Measurements from ENCODE around the gene SMAD7.

The SMAD7 gene

GRCh38 chr18:48938827-48939204 is 11.9 kb downstream of the SMAD7 start:
- Histone ChIP-seq H2BK120ac (ENCODE audit: low read depth, low read length) (no peak overlapping the region), H3K4ac (ENCODE audit: low read depth, low read length) (no peak overlapping the region), H3K9ac (ENCODE audit: low read length) (no peak overlapping the region), H3K4me3 (ENCODE audit: low read length) (no peak overlapping the region), H3K56ac (ENCODE audit: low read length) (no peak overlapping the region), H3K36me3 (ENCODE audit: control insufficient read depth, insufficient read depth, low read length) (peaks cover 14% of the 10 kb centered on the region), H3K4me2 (ENCODE audit: low read length) (no peak overlapping the region), H3K4me1 (ENCODE audit: control insufficient read depth, low read depth, low read length) (peaks cover 55% of the 10 kb centered on the region), H4K5ac (ENCODE audit: low read length) (no peak overlapping the region), H3K18ac (ENCODE audit: low read length) (no peak overlapping the region), H2AK5ac (ENCODE audit: low read length) (no peak overlapping the region), H3K27me3 (ENCODE audit: insufficient read depth, low read length, poor library complexity) (no peaks in the 10 kb centered on the region), H3K79me2 (ENCODE audit: control insufficient read depth, insufficient read depth, low read length) (peaks cover 100% of the 10 kb centered on the region), H2BK15ac (replicated peaks; ENCODE audit: low read depth) (no peak overlapping the region), H3K27ac (ENCODE audit: low read depth, low read length) (no peak overlapping the region), H3K79me1 (ENCODE audit: low read length) (no peaks in the 10 kb centered on the region), H3K23ac (ENCODE audit: low read length) (no peak overlapping the region), H2BK5ac (ENCODE audit: low read length) (no peak overlapping the region), H4K8ac (ENCODE audit: low read depth, low read length) (no peak overlapping the region)
- no CpG with 5 or more reads among the region's 9 CpGs for WGBS (ENCODE audit: extremely low coverage, insufficient coverage, low lambda C conversion rate)
- DNase-seq: no peak

GRCh38 chr18:48937869-48938750 is 12.7 kb downstream of the SMAD7 start:
- H3K4me1 ChIP-seq (ENCODE audit: control insufficient read depth, low read depth, low read length): peaks cover 55% of the 10 kb centered on the region
- WGBS (ENCODE audit: extremely low coverage, insufficient coverage, low lambda C conversion rate): no CpG with 5 or more reads among the region's 6 CpGs
- no peak overlapping the region for H3K4me3 ChIP-seq (ENCODE audit: low read length)

GRCh38 chr18:48935433-48935774 is 15.4 kb downstream of the SMAD7 start:
- Histone ChIP-seq H3K79me2 (ENCODE audit: control insufficient read depth, insufficient read depth, low read length) (peaks cover 100% of the 10 kb centered on the region), H2BK5ac (ENCODE audit: low read length) (no peak overlapping the region), H3K27ac (ENCODE audit: low read depth, low read length) (no peak overlapping the region), H3K36me3 (ENCODE audit: control insufficient read depth, insufficient read depth, low read length) (peaks cover 2% of the 10 kb centered on the region), H3K79me1 (ENCODE audit: low read length) (peaks cover 1% of the 10 kb centered on the region), H3K23ac (ENCODE audit: low read length) (no peak overlapping the region), H3K18ac (ENCODE audit: low read length) (no peak overlapping the region), H3K4me2 (ENCODE audit: low read length) (no peak overlapping the region), H3K4ac (ENCODE audit: low read depth, low read length) (no peak overlapping the region), H2BK120ac (ENCODE audit: low read depth, low read length) (no peak overlapping the region), H3K4me3 (ENCODE audit: low read length) (no peak overlapping the region), H3K9ac (ENCODE audit: low read length) (peak overlapping the region; percentile 39), H3K27me3 (ENCODE audit: insufficient read depth, low read length, poor library complexity) (no peaks in the 10 kb centered on the region), H2BK15ac (replicated peaks; ENCODE audit: low read depth) (no peak overlapping the region), H4K8ac (ENCODE audit: low read depth, low read length) (no peak overlapping the region), H2AK5ac (ENCODE audit: low read length) (no peak overlapping the region), H4K5ac (ENCODE audit: low read length) (no peak overlapping the region), H3K4me1 (ENCODE audit: control insufficient read depth, low read depth, low read length) (peaks cover 56% of the 10 kb centered on the region), H3K56ac (ENCODE audit: low read length) (peak overlapping the region; percentile 50)
- no peak for DNase-seq
- no CpG with 5 or more reads among the region's 9 CpGs for WGBS (ENCODE audit: extremely low coverage, insufficient coverage, low lambda C conversion rate)

More at GRCh38 chr18:48937869-48938750, 12.7 kb downstream of the SMAD7 start:
- no peak overlapping the region for H3K9ac ChIP-seq (ENCODE audit: low read length)
- H2AK5ac ChIP-seq (ENCODE audit: low read length): no peak overlapping the region
- peaks cover 11% of the 10 kb centered on the region for H3K36me3 ChIP-seq (ENCODE audit: control insufficient read depth, insufficient read depth, low read length)
- no peak overlapping the region for H3K18ac ChIP-seq (ENCODE audit: low read length)
- H4K8ac ChIP-seq (ENCODE audit: low read depth, low read length): no peak overlapping the region
- no peak overlapping the region for H3K56ac ChIP-seq (ENCODE audit: low read length)
- H3K23ac ChIP-seq (ENCODE audit: low read length): no peak overlapping the region
- no peak for DNase-seq
- no peaks in the 10 kb centered on the region for H3K27me3 ChIP-seq (ENCODE audit: insufficient read depth, low read length, poor library complexity)
- no peak overlapping the region for H3K4ac ChIP-seq (ENCODE audit: low read depth, low read length)
- H2BK5ac ChIP-seq (ENCODE audit: low read length): no peak overlapping the region
- peaks cover 100% of the 10 kb centered on the region for H3K79me2 ChIP-seq (ENCODE audit: control insufficient read depth, insufficient read depth, low read length)
- no peak overlapping the region for H2BK15ac ChIP-seq (replicated peaks; ENCODE audit: low read depth)
- no peak overlapping the region for H4K5ac ChIP-seq (ENCODE audit: low read length)
- no peak overlapping the region for H3K4me2 ChIP-seq (ENCODE audit: low read length)
- H2BK120ac ChIP-seq (ENCODE audit: low read depth, low read length): no peak overlapping the region
- peaks cover 1% of the 10 kb centered on the region for H3K79me1 ChIP-seq (ENCODE audit: low read length)
- H3K27ac ChIP-seq (ENCODE audit: low read depth, low read length): no peak overlapping the region

GRCh38 chr18:48934723-48935432 is 15.9 kb downstream of the SMAD7 start:
- Histone ChIP-seq H3K27ac (ENCODE audit: low read depth, low read length) (no peak overlapping the region), H3K23ac (ENCODE audit: low read length) (no peak overlapping the region), H4K5ac (ENCODE audit: low read length) (no peak overlapping the region), H3K4me3 (ENCODE audit: low read length) (no peak overlapping the region), H3K4me2 (ENCODE audit: low read length) (no peak overlapping the region), H3K27me3 (ENCODE audit: insufficient read depth, low read length, poor library complexity) (no peaks in the 10 kb centered on the region), H3K56ac (ENCODE audit: low read length) (peak overlapping the region; percentile 50), H3K36me3 (ENCODE audit: control insufficient read depth, insufficient read depth, low read length) (peaks cover 2% of the 10 kb centered on the region), H2AK5ac (ENCODE audit: low read length) (no peak overlapping the region), H3K79me1 (ENCODE audit: low read length) (peaks cover 1% of the 10 kb centered on the region), H3K18ac (ENCODE audit: low read length) (peak overlapping the region; percentile 32), H3K79me2 (ENCODE audit: control insufficient read depth, insufficient read depth, low read length) (peaks cover 100% of the 10 kb centered on the region), H2BK5ac (ENCODE audit: low read length) (no peak overlapping the region), H3K4me1 (ENCODE audit: control insufficient read depth, low read depth, low read length) (peaks cover 56% of the 10 kb centered on the region), H2BK15ac (replicated peaks; ENCODE audit: low read depth) (no peak overlapping the region), H4K8ac (ENCODE audit: low read depth, low read length) (no peak overlapping the region), H2BK120ac (ENCODE audit: low read depth, low read length) (no peak overlapping the region), H3K4ac (ENCODE audit: low read depth, low read length) (no peak overlapping the region), H3K9ac (ENCODE audit: low read length) (peak overlapping the region; percentile 39)
- WGBS (ENCODE audit: extremely low coverage, insufficient coverage, low lambda C conversion rate): no CpG with 5 or more reads among the region's 14 CpGs
- no peak for DNase-seq

- Histone ChIP-seq H3K18ac (ENCODE audit: low read length) (no peak overlapping the region), H3K79me2 (ENCODE audit: control insufficient read depth, insufficient read depth, low read length) (peaks cover 100% of the 10 kb centered on the region), H3K79me1 (ENCODE audit: low read length) (peaks cover 1% of the 10 kb centered on the region), H3K4me3 (ENCODE audit: low read length) (no peak overlapping the region), H3K4ac (ENCODE audit: low read depth, low read length) (no peak overlapping the region), H4K5ac (ENCODE audit: low read length) (no peak overlapping the region), H3K4me1 (ENCODE audit: control insufficient read depth, low read depth, low read length) (peaks cover 54% of the 10 kb centered on the region), H4K8ac (ENCODE audit: low read depth, low read length) (no peak overlapping the region), H3K9ac (ENCODE audit: low read length) (peak overlapping the region; percentile 30), H2BK15ac (replicated peaks; ENCODE audit: low read depth) (no peak overlapping the region), H2BK120ac (ENCODE audit: low read depth, low read length) (no peak overlapping the region), H2AK5ac (ENCODE audit: low read length) (no peak overlapping the region), H2BK5ac (ENCODE audit: low read length) (no peak overlapping the region), H3K23ac (ENCODE audit: low read length) (no peak overlapping the region), H3K36me3 (ENCODE audit: control insufficient read depth, insufficient read depth, low read length) (peaks cover 2% of the 10 kb centered on the region), H3K56ac (ENCODE audit: low read length) (peak overlapping the region; percentile 45), H3K4me2 (ENCODE audit: low read length) (no peak overlapping the region), H3K27ac (ENCODE audit: low read depth, low read length) (no peak overlapping the region), H3K27me3 (ENCODE audit: insufficient read depth, low read length, poor library complexity) (no peaks in the 10 kb centered on the region)
- no CpG with 5 or more reads among the region's 3 CpGs for WGBS (ENCODE audit: extremely low coverage, insufficient coverage, low lambda C conversion rate)
- DNase-seq: no peak
Observed at GRCh38 chr18:48934415-48934722, 16.4 kb downstream of the SMAD7 start.
